Kidney tubule cell (primary cell): ENCODE data around the gene ADPGK.
A peak's percentile ranks its signal among the peaks of the same experiment; 100 is the strongest.

Experiments
- DNase-seq: peaks from one replicate; pipeline ENCODE4 v3.0.0-alpha.2; 2018; ENCODE audit warnings: low spot score

ADPGK gene

DNA sequence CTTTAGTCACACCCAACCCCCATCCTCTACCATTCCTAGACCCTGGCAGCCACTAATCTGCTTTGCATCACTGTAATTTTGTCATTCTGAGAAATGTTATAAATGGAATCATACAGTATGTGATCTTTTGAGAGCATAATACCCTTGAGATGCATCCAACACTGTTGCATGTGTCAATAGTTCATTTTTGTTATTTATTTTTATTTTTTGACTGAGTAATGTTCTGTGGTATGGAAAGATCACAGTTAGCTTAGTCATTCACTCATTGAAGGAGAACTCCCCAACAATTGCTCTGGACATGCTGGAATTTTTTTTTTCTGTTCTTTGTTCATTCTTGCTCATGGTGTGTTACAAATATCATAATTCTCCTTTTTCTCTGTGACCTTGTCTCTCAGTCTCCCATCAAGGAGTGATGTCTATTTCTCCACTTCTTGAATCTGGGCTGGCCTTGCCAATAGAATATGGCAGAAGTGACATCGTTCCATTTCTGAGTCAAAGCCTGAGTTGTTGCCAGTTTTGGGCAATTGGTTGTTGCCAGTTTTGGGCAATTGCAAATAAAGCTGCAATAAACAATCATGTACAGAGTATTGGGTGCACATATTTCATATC is 6.8 kb upstream of the ADPGK start:
- no peak for DNase-seq

GRCh38 chr15:72787526-72787925 is 4.0 kb upstream of the ADPGK start:
- no peak for DNase-seq

GRCh38 chr15:72786676-72787345 is 3.3 kb upstream of the ADPGK start:
- DNase-seq: no peak

DNA sequence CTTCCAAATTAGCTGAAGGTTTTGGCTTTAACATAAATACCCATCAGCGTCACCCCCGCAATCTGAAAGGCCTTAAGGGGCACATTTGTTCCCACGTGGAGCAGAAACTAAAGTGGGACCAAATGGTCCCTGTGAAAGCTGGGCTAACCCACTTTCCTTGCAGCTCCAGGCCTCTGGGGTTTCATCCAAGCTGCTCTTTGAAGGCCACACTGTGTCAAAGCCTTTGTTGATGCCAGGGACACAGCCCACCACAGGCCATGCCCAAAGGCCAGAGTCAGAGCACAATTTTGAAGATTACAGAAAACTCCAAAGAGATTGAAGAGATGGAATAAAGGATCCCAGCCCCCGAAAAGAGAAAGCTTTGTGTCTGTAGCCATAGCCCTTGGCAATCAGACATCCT is 2.7 kb upstream of the ADPGK start:
- DNase-seq: no peak

DNA sequence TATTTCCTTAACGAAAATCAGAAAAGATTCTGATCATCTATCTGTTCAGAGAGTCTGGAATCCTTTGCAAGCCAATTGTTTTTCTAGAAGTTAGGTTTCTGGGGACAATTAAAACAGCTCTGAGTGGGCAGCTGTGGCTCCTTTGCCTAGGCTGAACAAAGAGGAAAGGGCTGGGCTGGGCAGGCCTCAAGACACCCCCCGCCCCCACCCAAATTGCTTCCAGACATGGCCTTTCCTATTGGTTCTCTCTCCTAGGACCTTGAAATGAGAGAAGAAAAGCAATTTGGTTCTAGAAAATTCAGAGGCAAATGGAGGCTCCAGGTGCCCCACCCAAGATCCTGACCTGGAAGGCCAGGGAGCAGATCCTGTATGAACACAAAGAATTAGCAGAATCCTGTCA is 2.3 kb upstream of the ADPGK start:
- no peak for DNase-seq

- peak; percentile 12 for DNase-seq
Observed at GRCh38 chr15:72785432-72785831, 1.9 kb upstream of the ADPGK start.

DNA sequence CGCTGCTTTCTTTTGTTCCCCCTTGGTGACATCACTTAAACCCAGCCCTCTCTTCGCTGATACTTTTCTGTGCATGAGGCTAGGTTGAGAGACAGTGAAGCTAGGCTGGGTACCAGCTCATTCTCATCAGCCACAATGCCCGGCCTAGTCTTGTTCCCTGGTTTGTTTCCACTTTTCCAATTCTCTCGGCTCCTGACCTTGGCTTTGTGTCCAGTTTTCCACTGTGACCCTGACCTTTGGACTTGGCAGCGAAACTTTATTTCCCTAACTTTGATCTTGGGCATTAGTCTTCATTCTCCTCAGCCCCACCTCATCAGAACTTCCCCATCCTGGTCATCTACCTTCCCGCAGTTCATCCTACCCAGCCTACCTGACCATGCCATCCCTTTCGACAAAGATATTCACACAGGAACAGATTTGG is 908 bp upstream of the ADPGK start:
- DNase-seq: no peak

GRCh38 chr15:72783004-72783639 is 436 bp downstream of the ADPGK start:
- DNase-seq: peak; percentile 58

GRCh38 chr15:72782274-72783003 is 1.1 kb downstream of the ADPGK start:
- DNase-seq: peak; percentile 17

DNA sequence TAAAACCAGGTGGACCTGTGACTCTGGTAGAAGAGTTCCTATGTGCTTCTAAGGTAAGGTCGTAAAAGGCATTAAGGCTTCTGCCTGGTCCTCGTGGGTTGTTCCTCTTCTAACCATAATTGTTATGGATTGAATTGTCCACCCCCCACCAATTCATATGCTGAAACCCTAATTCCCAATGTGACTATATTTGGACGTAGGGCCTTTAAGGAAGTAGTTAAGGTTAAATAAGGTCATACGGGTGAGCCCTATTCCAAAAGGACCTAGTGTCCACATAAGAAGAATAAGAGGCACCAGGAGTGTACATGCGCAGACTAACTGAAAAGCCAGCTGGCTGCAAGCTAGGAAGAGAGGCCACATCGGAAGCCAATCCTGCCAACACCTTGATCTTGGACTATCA is 1.9 kb downstream of the ADPGK start:
- no peak for DNase-seq

GRCh38 chr15:72778796-72779195 is 4.8 kb downstream of the ADPGK start:
- DNase-seq: no peak

GRCh38 chr15:72774696-72775383 is 8.7 kb downstream of the ADPGK start:
- DNase-seq: no peak

DNA sequence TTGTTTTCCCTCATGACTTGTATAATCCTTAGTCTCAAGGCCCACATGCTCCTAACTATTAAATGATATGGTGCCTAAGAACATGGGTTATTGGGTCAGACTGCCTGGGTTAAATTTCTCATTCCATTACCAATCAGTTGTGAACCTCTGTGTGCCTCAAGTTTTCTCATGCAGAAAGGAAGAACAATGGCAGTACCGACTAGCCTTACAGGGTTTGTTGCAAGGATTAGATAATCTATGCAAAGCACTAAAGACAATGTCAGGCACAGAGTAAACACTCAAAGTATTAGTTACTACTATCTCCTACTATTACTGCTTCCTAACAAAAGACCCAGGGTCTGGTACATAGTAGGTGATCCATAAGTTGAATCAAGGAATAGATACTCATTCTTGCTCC is 12.2 kb downstream of the ADPGK start:
- no peak for DNase-seq

- peak; percentile 8 for DNase-seq
Observed at GRCh38 chr15:72770673-72771328, 12.8 kb downstream of the ADPGK start.

DNA sequence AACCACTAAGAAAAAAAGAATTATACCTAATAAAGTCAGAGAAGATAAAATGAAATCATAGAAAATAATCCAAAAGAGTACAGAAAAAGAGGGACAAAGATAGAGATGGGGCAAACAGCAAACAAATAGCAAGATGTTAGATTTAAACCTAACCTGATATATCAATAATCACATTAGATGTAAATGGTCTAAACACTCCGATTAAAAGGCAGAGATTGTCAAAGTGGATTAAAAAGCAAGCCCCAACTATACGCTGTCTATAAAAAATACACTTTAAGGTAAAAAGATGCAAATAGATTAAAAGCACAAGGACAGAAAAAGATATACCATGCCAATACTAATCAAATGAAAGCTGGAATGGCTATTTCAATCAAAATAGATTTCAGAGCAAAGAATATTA is 16.8 kb downstream of the ADPGK start:
- no peak for DNase-seq

DNA sequence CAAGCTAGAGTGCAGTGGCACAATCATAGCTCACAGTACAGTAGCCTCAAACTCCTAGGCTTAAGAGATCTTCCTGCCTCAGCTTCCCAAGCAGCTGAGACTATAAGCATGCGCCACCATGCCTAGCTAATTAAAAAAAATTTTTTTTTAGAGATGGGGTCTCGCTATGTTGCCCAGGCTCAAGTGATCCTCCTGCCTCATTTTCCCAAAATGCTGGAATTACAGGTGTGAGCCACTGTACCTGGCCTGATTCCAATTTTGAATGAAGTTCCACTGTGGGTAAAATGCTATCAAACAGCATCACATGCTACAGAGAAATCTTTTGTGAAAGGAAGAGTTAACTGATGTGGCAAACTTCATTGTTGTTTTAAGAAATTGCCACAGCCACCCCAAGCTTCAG is 17.5 kb downstream of the ADPGK start:
- DNase-seq: no peak

- DNase-seq: no peak
Observed at GRCh38 chr15:72764656-72765055, 18.9 kb downstream of the ADPGK start.

GRCh38 chr15:72760590-72761260 is 22.8 kb downstream of the ADPGK start:
- DNase-seq: no peak

DNA sequence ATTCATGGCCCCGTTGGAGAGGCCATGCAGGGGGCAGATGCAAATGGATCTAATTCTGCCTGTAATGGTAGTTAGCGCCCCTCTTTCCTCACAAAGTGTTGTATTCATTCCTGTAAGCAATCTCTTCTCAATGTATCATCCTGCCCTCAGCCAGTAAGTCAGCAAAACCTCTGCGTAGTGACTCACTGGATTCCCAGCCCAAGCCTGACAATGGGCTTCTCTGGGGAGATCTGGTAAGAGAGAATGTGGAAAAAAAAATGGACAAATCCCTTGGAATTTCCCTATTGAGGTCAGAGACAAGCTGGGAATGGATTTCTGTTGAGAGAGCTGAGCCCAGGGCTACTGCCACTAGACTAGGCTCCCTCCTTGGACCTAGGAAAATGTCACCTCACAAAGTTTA is 25.4 kb downstream of the ADPGK start:
- peak; percentile 90 for DNase-seq

GRCh38 chr15:72754096-72754495 is 29.5 kb downstream of the ADPGK start:
- no peak for DNase-seq

GRCh38 chr15:72751751-72752455 is 31.7 kb downstream of the ADPGK start:
- DNase-seq: no peak
